DND-41 (cell line): ENCODE measurements around the gene SAMMSON.

ENCODE experiments used
- EZH2 ChIP-seq: IDR thresholded peaks from 3 replicates; pipeline ENCODE4 v1.6.1; 2012; ENCODE audit warnings: borderline replicate concordance, low read depth, mild to moderate bottlenecking, moderate library complexity, low read length, inconsistent platforms; ENCODE audit not compliant: severe bottlenecking
- TF ChIP-seq, protein P1 (sequence below): IDR thresholded peaks from 2 replicates; pipeline ENCODE4 v1.5.1; 2012; ENCODE audit warnings: borderline replicate concordance, low read length, moderate library complexity, mild to moderate bottlenecking; ENCODE audit not compliant: poor library complexity, severe bottlenecking; ENCODE audit errors: extremely low read depth

DNA sequence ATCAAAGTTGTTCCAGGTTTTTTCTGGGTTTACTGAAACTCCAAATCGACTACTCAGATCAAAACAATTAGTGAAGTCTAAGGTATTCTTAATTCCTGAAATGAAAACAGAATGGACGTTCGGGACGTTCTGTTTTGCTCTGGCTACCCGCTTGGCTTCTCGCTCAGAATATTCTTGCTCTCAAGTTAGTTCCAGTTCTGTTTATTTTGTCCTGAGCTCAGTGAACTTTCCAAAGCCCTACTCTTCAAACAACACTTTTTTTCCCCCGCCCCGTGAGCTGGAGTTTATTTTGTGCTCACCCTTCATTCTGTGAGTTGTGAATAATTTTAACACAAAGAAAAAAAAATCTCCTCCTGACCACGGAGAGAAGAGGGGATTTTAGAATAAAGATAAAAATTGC is 72.6 kb downstream of the SAMMSON start:
- TF ChIP-seq, protein P1, sequence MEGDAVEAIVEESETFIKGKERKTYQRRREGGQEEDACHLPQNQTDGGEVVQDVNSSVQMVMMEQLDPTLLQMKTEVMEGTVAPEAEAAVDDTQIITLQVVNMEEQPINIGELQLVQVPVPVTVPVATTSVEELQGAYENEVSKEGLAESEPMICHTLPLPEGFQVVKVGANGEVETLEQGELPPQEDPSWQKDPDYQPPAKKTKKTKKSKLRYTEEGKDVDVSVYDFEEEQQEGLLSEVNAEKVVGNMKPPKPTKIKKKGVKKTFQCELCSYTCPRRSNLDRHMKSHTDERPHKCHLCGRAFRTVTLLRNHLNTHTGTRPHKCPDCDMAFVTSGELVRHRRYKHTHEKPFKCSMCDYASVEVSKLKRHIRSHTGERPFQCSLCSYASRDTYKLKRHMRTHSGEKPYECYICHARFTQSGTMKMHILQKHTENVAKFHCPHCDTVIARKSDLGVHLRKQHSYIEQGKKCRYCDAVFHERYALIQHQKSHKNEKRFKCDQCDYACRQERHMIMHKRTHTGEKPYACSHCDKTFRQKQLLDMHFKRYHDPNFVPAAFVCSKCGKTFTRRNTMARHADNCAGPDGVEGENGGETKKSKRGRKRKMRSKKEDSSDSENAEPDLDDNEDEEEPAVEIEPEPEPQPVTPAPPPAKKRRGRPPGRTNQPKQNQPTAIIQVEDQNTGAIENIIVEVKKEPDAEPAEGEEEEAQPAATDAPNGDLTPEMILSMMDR: no peak
- TF ChIP-seq EZH2: no peak
